Lung (tissue), 12 donors: ENCODE data around the gene COL4A2. TPM values are rescaled to one million over a fixed set of nuclear protein-coding genes. Genes with fewer than 3 reads are reported as not detected.
A peak's percentile ranks its signal among the peaks of the same experiment; 100 is the strongest.

Experiments used
- ATAC-seq: fragments of 200-7000 bp; cut with Tn5 transposase; one replicate; pipeline ENCODE4 v1.9.1; 2020; ENCODE audit warnings: moderate number of reproducible peaks; ENCODE audit not compliant: insufficient read depth, low FRiP score
- DNase-seq, 3 donors: peaks; one replicate each; pipeline ENCODE4 v3.0.0-alpha.2; 2013 to 2017
- H3K27ac ChIP-seq, 2 donors: one replicate each; pipeline ENCODE4 v1.5.1; 2013; ENCODE audit warnings: mild to moderate bottlenecking in 2 of 2, moderate library complexity in 2 of 2, control low read depth in 1 of 2, inconsistent platforms in 1 of 2, low read depth in 1 of 2, low read length in 1 of 2
- H3K27me3 ChIP-seq, 3 donors: one replicate each; pipeline ENCODE4 v1.5.1; 2013; ENCODE audit warnings: low read length in 2 of 3; ENCODE audit not compliant: control insufficient read depth in 3 of 3, insufficient read depth in 3 of 3
- H3K36me3 ChIP-seq, 4 donors: one replicate each; pipeline ENCODE4 v1.5.1; 2013; ENCODE audit warnings: low read length in 4 of 4, mild to moderate bottlenecking in 1 of 4, moderate library complexity in 1 of 4; ENCODE audit not compliant: control insufficient read depth in 4 of 4, insufficient read depth in 4 of 4
- H3K4me1 ChIP-seq, 5 donors: one replicate each; pipeline ENCODE4 v1.5.1; 2013; ENCODE audit warnings: low read length in 5 of 5, mild to moderate bottlenecking in 2 of 5, moderate library complexity in 1 of 5; ENCODE audit not compliant: control insufficient read depth in 5 of 5, insufficient read depth in 5 of 5
- H3K4me3 ChIP-seq: one replicate; pipeline ENCODE4 v1.5.1; 2013; ENCODE audit warnings: mild to moderate bottlenecking, control low read depth, moderate library complexity
- H3K9ac ChIP-seq, 2 donors: one replicate each; pipeline ENCODE4 v1.5.1; 2013; ENCODE audit warnings: low read length in 2 of 2, control low read depth in 1 of 2; ENCODE audit not compliant: insufficient read depth in 1 of 2
- H3K9me3 ChIP-seq, 4 donors: one replicate each; pipeline ENCODE4 v1.5.1; 2013; ENCODE audit warnings: low read length in 3 of 4, mild to moderate bottlenecking in 1 of 4, moderate library complexity in 1 of 4; ENCODE audit not compliant: control insufficient read depth in 4 of 4, insufficient read depth in 3 of 4
- WGBS, 2 donors: extraction: QIAGEN DNeasy Blood & Tissue Kit; methylation state at CpG; one replicate each; pipeline ENCODE4 v1.1.7; 2013; 5-methylcytosine and 5-hydroxymethylcytosine counted together
- polyA plus RNA-seq, 2 donors: library from polyadenylated mRNA; stranded (reverse); fragments of 200-250 nt; gene quantifications; one replicate each; pipeline ENCODE4 v1.2.1, GENCODE V29; 2013
- total RNA-seq, 2 donors: library from RNA; depleted of rRNA in 1 of 2; stranded (reverse); fragments of >200 nt in 1 of 2; gene quantifications; one replicate each; pipeline ENCODE4 v1.2.1, GENCODE V29; 2014 to 2021
- TF ChIP-seq, protein P1 (sequence below): IDR thresholded peaks from 2 replicates; pipeline ENCODE4 v1.5.1; 2012; ENCODE audit warnings: mild to moderate bottlenecking; ENCODE audit errors: control extremely low read depth, extremely low read depth
- donor health status: control.
- donor health status: control.
- donor health status: Bipolar disorder and iron deficiency.
- donor health status: healthy.
- donor health status: DM: yes; HTN: yes; CAD: no.

COL4A2 gene
- total and polyA plus RNA-seq, 4 donors = 169 to 627 (median 339) TPM

DNA sequence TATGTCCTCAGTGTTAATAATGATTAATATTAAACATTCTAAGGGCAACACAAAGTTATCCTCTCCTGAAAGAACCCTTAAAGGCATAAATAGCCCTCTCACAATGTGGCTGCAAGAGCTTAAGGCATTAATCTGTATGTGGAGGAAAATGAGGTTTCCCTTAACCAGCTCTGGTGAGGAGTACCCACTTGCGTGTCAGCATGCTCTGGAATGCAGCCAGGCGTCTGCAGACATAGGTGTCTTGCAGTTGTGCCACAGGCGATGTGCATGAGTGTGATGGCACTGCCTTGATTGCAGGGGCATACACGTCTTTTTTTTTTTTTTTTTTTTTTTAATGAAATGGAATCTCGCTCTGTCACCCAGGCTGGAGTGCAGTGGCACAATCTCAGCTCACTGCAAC is 162.5 kb downstream of the COL4A2 start:
- 73 to 78% methylated on average over 4 to 5 of the region's 5 CpGs for WGBS, 2 donors
- H3K4me3 ChIP-seq = no peak overlapping the region
- no peaks in the 10 kb centered on the region for H3K27me3 ChIP-seq
- no peak overlapping the region for H3K27ac ChIP-seq
- TF ChIP-seq, protein P1, sequence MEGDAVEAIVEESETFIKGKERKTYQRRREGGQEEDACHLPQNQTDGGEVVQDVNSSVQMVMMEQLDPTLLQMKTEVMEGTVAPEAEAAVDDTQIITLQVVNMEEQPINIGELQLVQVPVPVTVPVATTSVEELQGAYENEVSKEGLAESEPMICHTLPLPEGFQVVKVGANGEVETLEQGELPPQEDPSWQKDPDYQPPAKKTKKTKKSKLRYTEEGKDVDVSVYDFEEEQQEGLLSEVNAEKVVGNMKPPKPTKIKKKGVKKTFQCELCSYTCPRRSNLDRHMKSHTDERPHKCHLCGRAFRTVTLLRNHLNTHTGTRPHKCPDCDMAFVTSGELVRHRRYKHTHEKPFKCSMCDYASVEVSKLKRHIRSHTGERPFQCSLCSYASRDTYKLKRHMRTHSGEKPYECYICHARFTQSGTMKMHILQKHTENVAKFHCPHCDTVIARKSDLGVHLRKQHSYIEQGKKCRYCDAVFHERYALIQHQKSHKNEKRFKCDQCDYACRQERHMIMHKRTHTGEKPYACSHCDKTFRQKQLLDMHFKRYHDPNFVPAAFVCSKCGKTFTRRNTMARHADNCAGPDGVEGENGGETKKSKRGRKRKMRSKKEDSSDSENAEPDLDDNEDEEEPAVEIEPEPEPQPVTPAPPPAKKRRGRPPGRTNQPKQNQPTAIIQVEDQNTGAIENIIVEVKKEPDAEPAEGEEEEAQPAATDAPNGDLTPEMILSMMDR = no peak
- H3K9ac ChIP-seq = no peak overlapping the region
- H3K9me3 ChIP-seq = no peaks in the 10 kb centered on the region
- H3K36me3 ChIP-seq = peaks cover 14 to 39% (median 36%) of the 10 kb centered on the region in 4 donors
- DNase-seq (no peak), ATAC-seq (no peak)
- peaks cover 0 to 2% (median 0%) of the 10 kb centered on the region in 5 donors for H3K4me1 ChIP-seq

DNA sequence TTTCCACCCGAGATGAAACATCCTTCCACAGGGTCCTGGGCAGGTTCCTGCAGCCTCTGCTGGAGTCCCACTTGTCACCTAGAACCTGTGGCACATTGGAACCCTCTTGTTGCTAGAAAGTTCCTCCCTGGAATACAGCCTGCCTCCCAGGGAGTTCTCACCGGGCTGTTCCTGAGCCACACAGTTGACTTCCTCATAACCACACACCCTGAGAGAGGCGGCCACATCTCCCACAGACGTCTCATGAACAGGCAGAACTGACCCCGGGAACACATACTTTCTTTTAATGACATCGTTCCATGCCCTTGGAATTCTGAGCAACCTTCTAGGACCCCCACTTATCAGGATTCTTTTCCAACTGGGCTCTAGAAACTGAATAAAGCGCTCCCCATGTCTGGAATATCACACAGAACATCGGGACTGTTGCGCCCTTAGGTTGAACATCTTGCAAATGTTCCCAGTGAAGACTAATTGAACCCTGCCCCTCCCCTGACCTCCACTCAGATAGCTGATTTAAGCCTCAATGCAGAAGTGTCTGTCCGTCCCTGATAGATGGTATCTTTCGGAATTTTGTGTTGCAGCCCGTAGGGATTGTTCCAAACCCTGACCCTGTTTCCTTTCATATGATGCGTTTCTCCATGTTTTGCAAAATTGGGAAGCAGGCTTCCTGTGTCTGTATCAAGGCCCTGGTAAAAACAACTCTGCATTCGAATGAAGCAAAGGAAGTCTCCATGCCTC is 163.4 kb downstream of the COL4A2 start:
- Histone ChIP-seq H3K36me3 (peaks cover 14 to 43% (median 36%) of the 10 kb centered on the region in 4 donors), H3K4me3 (no peak overlapping the region), H3K4me1 (peaks cover 0 to 9% (median 0%) of the 10 kb centered on the region in 5 donors), H3K9me3 (no peaks in the 10 kb centered on the region), H3K27me3 (no peaks in the 10 kb centered on the region), H3K9ac (no peak overlapping the region), H3K27ac (no peak overlapping the region)
- DNase-seq (no peak), ATAC-seq (no peak)
- WGBS, 2 donors = 62 to 69% methylated on average over 14 of the region's 14 CpGs
- TF ChIP-seq, protein P1 = no peak

DNA sequence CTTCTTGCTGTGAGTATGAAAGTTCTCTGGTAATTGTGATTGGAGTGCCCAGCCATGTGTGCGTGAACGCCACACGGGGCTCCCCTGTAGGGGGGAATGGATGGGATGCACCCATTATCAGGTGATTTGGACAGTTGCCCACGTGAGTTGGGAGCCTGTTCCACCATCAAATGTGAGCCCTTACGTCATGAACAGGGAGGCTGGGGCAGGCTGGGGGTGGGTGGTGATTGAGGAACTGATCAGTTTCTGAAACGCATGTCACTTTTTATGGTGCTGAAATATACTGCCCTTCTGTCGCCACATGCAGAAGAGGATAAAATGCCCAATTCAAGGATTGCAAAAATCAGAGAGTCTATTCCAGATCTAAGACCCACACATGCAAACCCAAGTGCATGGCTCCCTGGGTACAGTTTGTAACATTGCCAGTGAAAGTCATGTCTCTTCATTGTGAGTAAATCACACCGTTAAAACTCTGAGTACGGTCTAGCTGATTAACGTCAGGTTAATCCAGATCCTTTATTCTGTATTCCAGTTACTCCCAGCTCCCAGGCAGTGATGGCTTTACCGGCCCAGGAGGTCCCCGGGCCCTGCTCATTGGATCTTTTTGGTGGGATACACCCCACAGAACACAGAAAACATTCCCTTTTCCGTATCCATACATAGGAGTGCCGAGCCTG is 164.2 kb downstream of the COL4A2 start:
- DNase-seq (no peak), ATAC-seq (no peak)
- no peak overlapping the region for H3K9ac ChIP-seq

More for the DNA sequence above, 164.2 kb downstream of the COL4A2 start:
- H3K27me3 ChIP-seq = no peaks in the 10 kb centered on the region
- TF ChIP-seq, protein P1 = no peak
- H3K36me3 ChIP-seq = peaks cover 14 to 38% (median 28%) of the 10 kb centered on the region in 4 donors
- H3K27ac ChIP-seq = peak overlapping the region in 1 of 2 donors; percentile 39
- no peaks in the 10 kb centered on the region for H3K9me3 ChIP-seq
- peaks cover 0 to 11% (median 0%) of the 10 kb centered on the region in 5 donors for H3K4me1 ChIP-seq
- H3K4me3 ChIP-seq = no peak overlapping the region
- WGBS, 2 donors = 70 to 73% methylated on average over 14 of the region's 14 CpGs
